Pancreas (tissue), 10 donors: ENCODE results near the gene FUCA1. TPM values are rescaled to one million over a fixed set of nuclear protein-coding genes. Genes with fewer than 3 reads are reported as not detected.

Experiments
- ATAC-seq, 4 donors: fragments of 200-7000 bp; cut with Tn5 transposase; one replicate each; pipeline versions ENCODE4 v1.8.0 to v1.9.1; 2020; ENCODE audit warnings: mild to moderate bottlenecking in 4 of 4, moderate library complexity in 4 of 4
- DNase-seq, 6 donors: peaks; one replicate each; pipeline ENCODE4 v3.0.0-alpha.2; 2020
- FAIRE-seq: peaks from 2 replicates; lab custom pipeline; 2012; peaks lifted over from hg19 to GRCh38; lab: Jason Lieb, UNC
- H3K27ac ChIP-seq, 4 donors: fragments of 200-600 bp; sonication (generic); 1 replicate in 3 of 4; 2 replicates in 1 of 4; pipeline versions ENCODE4 v1.5.0 to v1.8.0; 2020
- H3K27me3 ChIP-seq, 4 donors: fragments of 200-600 bp; one replicate each; pipeline ENCODE4 v1.8.0; 2021
- H3K36me3 ChIP-seq, 3 donors: fragments of 200-600 bp; sonication (generic) in 1 of 3; one replicate each; pipeline versions ENCODE4 v1.5.0 to v1.8.0; 2020 to 2021
- H3K4me1 ChIP-seq, 3 donors: fragments of 200-600 bp; one replicate each; pipeline ENCODE4 v1.8.0; 2021
- H3K4me3 ChIP-seq, 4 donors: fragments of 200-600 bp; sonication (generic) in 2 of 4; one replicate each; pipeline versions ENCODE4 v1.5.0 to v1.8.0; 2020 to 2021
- H3K9me3 ChIP-seq, 4 donors: fragments of 200-600 bp; one replicate each; pipeline ENCODE4 v1.8.0; 2021
- CTCF ChIP-seq, 4 donors: fragments of 200-600 bp; sonication (generic) in 3 of 4; IDR thresholded peaks; one replicate each; pipeline versions ENCODE4 v1.5.0 to v1.8.0; 2021; ENCODE audit warnings: antibody characterized with exemption in 4 of 4
- WGBS, 2 donors: extraction: QIAGEN DNeasy Blood & Tissue Kit; methylation state at CpG; one replicate each; pipeline ENCODE4 v1.1.7; 2013; 5-methylcytosine and 5-hydroxymethylcytosine counted together
- intact Hi-C, 3 donors: fragments of 100-400 bp; cut with DNase I; formaldehyde crosslinking; loops; one replicate each; pipeline versions ENCODE4 v1.11.1 to v1.14.2; 2022
- polyA plus RNA-seq, 2 donors: library from polyadenylated mRNA; stranded (reverse); fragments of 200-250 nt; gene quantifications; one replicate each; pipeline ENCODE4 v1.2.3, GENCODE V29; 2013
- total RNA-seq, 6 donors: library from RNA; stranded (reverse); fragmentation: NEBNext Ultra II Directional in 4 of 6; extraction: Animal tissue kit (Norgen Biotek cat#: 25700) in 4 of 6; gene quantifications; one replicate each; pipeline versions ENCODE4 v1.2.1 to v1.2.4, GENCODE V29; 2021 to 2023
- donor health status: healthy with polysubstance abuse.
- donor health status: DM: no; HTN: no; CAD: no; lungs with moderate emphysema.
- donor health status: DM: no; HTN: no; CAD: no.
- donor health status: control.
- donor health status: control.
- donor health status: Bipolar disorder and iron deficiency.
- donor health status: DM: yes; HTN: yes; CAD: no.
- donor health status: DM: no; HTN: no; CAD: no.
- donor health status: DM: no; HTN: no; CAD: no.
- donor health status: DM: yes; HTN: yes; CAD: no.

Gene FUCA1
- total and polyA plus RNA-seq, 8 donors: 8.3 to 27.8 (median 15.7) TPM

GRCh38 chr1:23872421-23872820 is 4.3 kb upstream of the FUCA1 start:
- no peak for ATAC-seq
- no peak for FAIRE-seq
- no peak for TF ChIP-seq CTCF (IDR thresholded peaks at IDR 0.05)

GRCh38 chr1:23869051-23869450 is 961 bp upstream of the FUCA1 start:
- ATAC-seq: no peak
- DNase-seq: peak in 1 of 6 donors; percentile 25
- FAIRE-seq: no peak
- intact Hi-C loops: loop anchor here in 1 of 3 donors (10.0 kb wide), 1 partner anchor 94 kb away; the partner anchor contains the start of gene PITHD1
- peaks cover 0 to 10% (median 0%) of the 10 kb centered on the region in 3 donors for H3K36me3 ChIP-seq
- H3K27ac ChIP-seq: no peak overlapping the region
- no peaks in the 10 kb centered on the region for H3K9me3 ChIP-seq
- WGBS, 2 donors: 57 to 63% methylated on average over 10 of the region's 10 CpGs
- H3K4me1 ChIP-seq: peaks cover 0 to 8% (median 0%) of the 10 kb centered on the region in 3 donors
- H3K27me3 ChIP-seq: no peaks in the 10 kb centered on the region
- no peak for TF ChIP-seq CTCF (IDR thresholded peaks at IDR 0.05)
- peak overlapping the region in 2 of 4 donors; percentile 75 to 96 for H3K4me3 ChIP-seq

More at GRCh38 chr1:23872421-23872820, 4.3 kb upstream of the FUCA1 start:
- Histone ChIP-seq H3K9me3 (no peaks in the 10 kb centered on the region), H3K4me3 (no peak overlapping the region), H3K27ac (no peak overlapping the region), H3K36me3 (no peaks in the 10 kb centered on the region), H3K4me1 (no peaks in the 10 kb centered on the region), H3K27me3 (no peaks in the 10 kb centered on the region)
- WGBS, 2 donors: 73 to 79% methylated on average over 3 of the region's 3 CpGs
- DNase-seq: no peak
- intact Hi-C loops: no loop called here

DNA sequence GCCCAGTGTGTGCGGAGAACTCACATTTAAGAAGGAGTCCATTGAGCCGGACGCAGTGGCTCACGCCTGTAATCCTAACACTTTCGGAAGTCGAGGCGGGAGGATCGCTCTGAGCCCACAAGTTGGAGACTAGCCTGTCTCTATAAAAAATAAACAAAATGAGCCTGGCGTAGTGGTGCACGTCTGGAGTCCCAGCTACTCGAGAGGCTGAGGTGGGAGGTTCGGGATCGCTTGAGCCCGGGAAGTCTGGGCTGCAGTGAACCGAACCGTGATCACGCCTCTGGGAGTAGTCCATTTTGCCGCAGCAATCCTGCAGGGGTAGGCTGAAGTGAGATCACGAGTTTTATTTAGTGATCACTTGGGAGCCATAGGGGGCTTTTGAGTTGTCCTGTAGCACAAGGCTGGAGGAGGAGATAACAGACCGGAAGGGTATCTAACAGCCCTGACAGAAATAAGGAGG is 497 bp upstream of the FUCA1 start:
- no peaks in the 10 kb centered on the region for H3K27me3 ChIP-seq
- WGBS, 2 donors: 11 to 12% methylated on average over 20 of the region's 20 CpGs
- FAIRE-seq (no peak), DNase-seq (peak in 1 of 6 donors; percentile 18), ATAC-seq (peak; percentile 30 to 36 (median 33))
- H3K4me3 ChIP-seq: peak overlapping the region; percentile 2 to 96 (median 76)
- peaks cover 0 to 8% (median 0%) of the 10 kb centered on the region in 3 donors for H3K4me1 ChIP-seq
- peak in 1 of 4 donors; percentile 21 for TF ChIP-seq CTCF (IDR thresholded peaks at IDR 0.05)
- intact Hi-C loops: loop anchor here in 1 of 3 donors (10.0 kb wide), 1 partner anchor 94 kb away; the partner anchor contains the start of gene PITHD1
- H3K36me3 ChIP-seq: peaks cover 0 to 10% (median 0%) of the 10 kb centered on the region in 3 donors
- H3K9me3 ChIP-seq: no peaks in the 10 kb centered on the region
- H3K27ac ChIP-seq: peak overlapping the region; percentile 1 to 66 (median 58)

GRCh38 chr1:23867542-23867894 is 572 bp downstream of the FUCA1 start:
- DNase-seq: no peak
- WGBS, 2 donors: 1 to 2% methylated on average over 15 to 17 of the region's 17 CpGs
- peak overlapping the region in 2 of 4 donors; percentile 31 to 66 for H3K27ac ChIP-seq
- peak overlapping the region; percentile 75 to 98 (median 87) for H3K4me3 ChIP-seq
- H3K36me3 ChIP-seq: peaks cover 0 to 10% (median 0%) of the 10 kb centered on the region in 3 donors
- ATAC-seq: peak in 2 of 4 donors; percentile 20 to 36
- intact Hi-C loops: loop anchor here in 1 of 3 donors (10.0 kb wide), 1 partner anchor 93 kb away; the partner anchor contains the start of gene PITHD1
- no peak for TF ChIP-seq CTCF (IDR thresholded peaks at IDR 0.05)
- H3K27me3 ChIP-seq: no peaks in the 10 kb centered on the region
- H3K4me1 ChIP-seq: peaks cover 0 to 8% (median 0%) of the 10 kb centered on the region in 3 donors
- FAIRE-seq: no peak
- no peaks in the 10 kb centered on the region for H3K9me3 ChIP-seq

GRCh38 chr1:23865543-23865930 is 2.6 kb downstream of the FUCA1 start:
- 92 to 94% methylated on average over 4 of the region's 4 CpGs for WGBS, 2 donors
- TF ChIP-seq CTCF (IDR thresholded peaks at IDR 0.05): no peak
- Histone ChIP-seq H3K4me1 (peaks cover 0 to 8% (median 0%) of the 10 kb centered on the region in 3 donors), H3K9me3 (no peaks in the 10 kb centered on the region), H3K27me3 (no peaks in the 10 kb centered on the region), H3K27ac (no peak overlapping the region), H3K36me3 (peaks cover 0 to 20% (median 0%) of the 10 kb centered on the region in 3 donors), H3K4me3 (no peak overlapping the region)
- intact Hi-C loops: loop anchor here in 1 of 3 donors (10.0 kb wide), 1 partner anchor 91 kb away; the partner anchor contains the start of gene PITHD1
- no peak for FAIRE-seq
- DNase-seq: peak in 1 of 6 donors; percentile 38
- ATAC-seq: no peak
